HT-29 (cell line): ENCODE results near the gene NAV2. TPM values are rescaled to one million over a fixed set of nuclear protein-coding genes. Genes with fewer than 3 reads are reported as not detected.

ENCODE experiments used
- DNase-seq: peaks from one replicate; pipeline ENCODE4 v3.0.0-alpha.2; 2015; ENCODE audit warnings: low spot score
- total RNA-seq: library from RNA; depleted of rRNA; stranded (reverse); fragments of >200 nt; shearing (Covaris generic); gene quantifications from 2 replicates; pipeline ENCODE4 v1.2.3, GENCODE V29; 2014; rRNA removed

Gene NAV2
- total RNA-seq = 0.05 TPM in 2 replicates

DNA sequence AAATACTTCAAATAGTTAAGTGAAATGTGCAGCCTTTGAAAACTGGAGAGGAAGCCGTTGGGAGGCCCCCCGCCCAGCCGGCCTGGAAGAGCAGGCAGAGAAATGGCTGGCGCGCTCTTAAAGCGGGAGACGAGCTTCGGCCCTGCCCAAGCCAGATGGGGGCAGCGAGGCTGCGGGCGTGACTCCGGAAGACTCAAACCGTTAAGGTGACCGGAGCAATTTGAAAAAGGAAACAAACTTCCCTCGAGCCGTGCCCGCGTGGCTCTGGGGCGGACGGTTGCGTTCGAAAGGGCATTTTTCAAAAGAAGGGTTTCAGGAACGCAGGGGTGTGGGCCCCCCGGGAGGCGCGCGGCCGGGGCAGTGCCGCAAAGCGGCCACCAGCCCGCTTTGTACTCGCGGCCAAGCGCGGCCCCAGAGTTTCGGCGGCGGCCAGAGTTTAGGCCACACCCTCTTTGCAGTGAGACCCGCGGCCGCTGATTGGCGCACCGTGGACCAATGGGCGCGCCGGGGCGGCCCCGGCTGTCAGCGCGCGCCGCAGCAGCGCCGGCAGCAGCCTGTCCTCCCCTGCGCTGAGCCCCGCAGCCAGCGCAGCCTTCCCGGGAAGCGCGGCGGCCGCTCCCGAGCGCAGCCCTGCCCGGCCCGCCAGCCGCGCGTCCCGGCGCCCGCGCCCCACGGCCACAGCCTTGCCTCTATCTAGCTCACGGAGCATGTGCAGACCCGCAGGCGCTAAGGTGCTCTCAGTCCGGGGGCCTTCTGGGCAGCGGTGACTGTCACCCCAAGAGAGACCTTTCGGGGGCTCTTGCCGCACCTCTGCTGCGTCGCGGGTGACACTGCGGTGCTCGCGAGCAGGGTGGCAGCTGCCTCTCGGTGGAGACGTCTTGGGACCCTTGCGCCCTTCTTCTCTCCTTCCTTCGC, at the start of gene NAV2:
NAV2 (plus strand) TSS at position 557 of the 915 bp plus-strand sequence. CDS start 859 bp downstream, outside the sequence.
- peak; percentile 80 for DNase-seq

GRCh38 chr11:19663206-19663605, 49.4 kb upstream of the NAV2 start:
- DNase-seq = no peak

DNA sequence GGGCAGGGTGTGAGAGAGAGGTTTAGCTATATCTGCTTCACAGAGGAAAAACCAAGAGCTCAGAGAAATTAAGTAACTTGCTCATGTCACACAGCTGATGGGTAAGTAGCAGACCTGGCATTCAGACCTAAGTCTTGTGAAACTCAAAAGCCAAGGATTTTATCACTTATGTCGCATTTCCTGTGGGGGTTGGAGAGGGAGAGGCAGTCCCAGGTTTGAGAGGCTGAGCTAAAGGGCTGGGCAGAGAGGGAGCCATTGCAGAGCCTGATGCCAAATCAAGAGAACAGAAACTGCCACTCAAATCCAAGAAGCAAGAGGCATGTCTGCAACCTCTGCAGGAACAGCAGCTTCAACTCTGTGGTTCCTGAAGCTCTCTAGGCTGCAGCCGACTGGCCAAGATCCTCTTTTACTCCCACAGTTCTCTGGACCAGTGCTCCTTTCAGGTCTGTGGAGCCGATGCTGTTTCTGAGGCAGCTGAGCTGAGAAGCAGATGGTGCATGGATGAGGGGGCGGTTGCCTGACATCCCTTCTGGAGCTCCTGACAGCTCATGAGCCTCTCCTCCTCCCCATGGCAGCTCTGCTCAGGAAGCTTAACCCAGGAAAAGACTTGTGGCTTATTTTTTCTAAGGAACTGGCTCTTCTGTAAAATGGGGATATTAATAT, 47.6 kb upstream of the NAV2 start:
- DNase-seq = no peak

GRCh38 chr11:19666951-19667350, 45.7 kb upstream of the NAV2 start:
- DNase-seq = no peak

GRCh38 chr11:19669511-19669910, 43.1 kb upstream of the NAV2 start:
- no peak for DNase-seq

DNA sequence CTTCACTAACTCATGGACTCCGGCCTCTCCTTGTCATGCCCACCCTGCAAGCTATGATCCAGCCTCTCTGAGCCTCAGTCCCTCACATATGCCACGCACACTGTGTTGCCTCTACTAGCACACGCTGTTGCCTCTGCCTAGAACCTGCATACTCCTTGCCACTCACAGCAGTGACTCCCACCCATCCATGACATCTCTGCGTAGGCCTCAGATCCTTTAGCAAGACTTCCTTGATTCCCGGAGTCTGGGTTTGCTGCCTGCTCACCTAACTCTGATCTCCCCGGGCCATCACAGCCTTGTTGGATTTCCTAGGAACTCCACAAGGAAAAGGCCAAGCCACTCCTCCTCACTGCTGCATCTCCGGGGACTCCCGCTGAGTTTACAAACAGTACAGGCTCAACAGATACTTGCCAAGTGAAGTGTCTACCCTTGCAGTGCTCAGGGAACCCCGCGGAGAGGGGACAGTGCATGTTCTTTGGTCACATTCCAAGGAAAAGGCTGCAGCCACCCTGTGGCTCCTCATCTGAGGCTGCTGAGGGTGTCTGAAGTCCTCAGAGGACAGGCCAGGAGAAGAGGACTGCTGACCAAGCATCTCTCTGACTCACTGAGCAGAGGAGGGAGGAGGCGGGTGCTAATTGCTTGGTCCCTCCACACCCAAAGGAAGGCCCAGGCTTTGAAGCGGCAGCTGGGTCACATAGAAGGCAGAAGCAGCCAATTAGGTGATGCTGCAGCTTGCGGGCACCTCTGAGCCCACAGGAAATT, 42.4 kb upstream of the NAV2 start:
- no peak for DNase-seq

- DNase-seq = no peak
Measured at GRCh38 chr11:19672586-19673206, 39.9 kb upstream of the NAV2 start.

- DNase-seq = no peak
Measured at GRCh38 chr11:19673924-19674729, 38.5 kb upstream of the NAV2 start.

DNA sequence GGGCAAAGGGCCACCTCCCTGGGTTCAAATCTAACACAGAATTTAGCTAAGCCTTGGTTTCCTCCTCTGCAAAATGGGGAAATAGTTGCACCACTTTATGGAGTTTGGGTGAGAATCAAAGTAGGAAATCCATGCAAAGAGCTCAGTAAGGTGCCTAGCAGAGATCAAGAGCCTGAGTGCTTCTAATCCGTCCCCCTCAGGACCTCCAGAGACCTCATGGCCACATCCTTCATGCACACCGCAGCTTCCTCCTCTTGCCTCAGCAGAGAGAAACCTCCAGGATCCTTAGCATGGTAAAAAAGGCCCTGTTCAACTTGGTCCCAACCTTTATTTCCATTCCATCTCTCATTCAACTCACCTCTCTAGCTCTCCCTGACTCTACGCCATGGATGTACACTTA, 37.8 kb upstream of the NAV2 start:
- DNase-seq = no peak

- DNase-seq = no peak
Measured at GRCh38 chr11:19675397-19675796, 37.2 kb upstream of the NAV2 start.

DNA sequence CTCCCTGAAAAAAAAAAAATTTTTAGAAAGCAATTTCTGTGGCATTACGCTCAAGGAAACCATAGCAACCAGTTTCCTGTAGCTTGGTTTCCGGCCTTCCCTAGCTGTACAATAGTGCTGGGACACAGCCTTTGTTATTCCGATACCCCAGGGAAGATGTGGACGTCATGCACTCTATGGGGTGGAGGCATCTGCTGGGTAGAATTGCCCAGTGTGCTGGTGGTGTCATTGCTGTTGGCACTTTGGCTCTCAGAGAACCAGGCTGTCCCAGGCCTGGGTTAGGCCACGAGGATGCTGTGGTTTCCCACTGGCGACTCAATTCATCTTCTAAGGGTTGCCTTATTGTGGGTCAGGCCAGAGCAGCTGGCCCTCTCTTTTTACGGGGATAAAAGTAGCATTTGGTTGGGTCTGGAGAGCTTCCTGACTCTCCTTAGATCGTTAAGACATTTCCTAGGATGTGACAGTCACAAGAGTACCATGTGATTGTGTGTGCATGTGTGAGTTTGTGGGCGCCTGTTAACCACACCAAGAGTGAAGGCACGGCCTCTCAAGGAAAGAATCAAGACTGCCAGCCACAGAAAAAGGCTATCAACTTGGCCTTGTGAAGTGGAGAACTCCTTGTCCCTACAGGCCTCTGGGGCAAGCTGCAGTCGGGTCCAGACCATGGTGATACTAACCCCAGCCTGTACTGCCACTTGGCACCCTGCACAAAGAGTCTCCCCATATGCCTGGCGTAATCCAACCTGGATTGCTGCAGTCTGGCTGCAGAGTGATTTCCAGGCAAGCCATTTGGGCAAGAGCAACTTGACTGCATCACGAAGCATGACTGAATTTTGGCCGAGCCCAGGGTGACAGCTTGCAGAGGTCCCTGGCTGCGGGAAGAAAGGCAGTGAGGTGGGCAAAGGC, 35.9 kb upstream of the NAV2 start:
- no peak for DNase-seq

GRCh38 chr11:19677381-19678080, 35.1 kb upstream of the NAV2 start:
- no peak for DNase-seq

DNA sequence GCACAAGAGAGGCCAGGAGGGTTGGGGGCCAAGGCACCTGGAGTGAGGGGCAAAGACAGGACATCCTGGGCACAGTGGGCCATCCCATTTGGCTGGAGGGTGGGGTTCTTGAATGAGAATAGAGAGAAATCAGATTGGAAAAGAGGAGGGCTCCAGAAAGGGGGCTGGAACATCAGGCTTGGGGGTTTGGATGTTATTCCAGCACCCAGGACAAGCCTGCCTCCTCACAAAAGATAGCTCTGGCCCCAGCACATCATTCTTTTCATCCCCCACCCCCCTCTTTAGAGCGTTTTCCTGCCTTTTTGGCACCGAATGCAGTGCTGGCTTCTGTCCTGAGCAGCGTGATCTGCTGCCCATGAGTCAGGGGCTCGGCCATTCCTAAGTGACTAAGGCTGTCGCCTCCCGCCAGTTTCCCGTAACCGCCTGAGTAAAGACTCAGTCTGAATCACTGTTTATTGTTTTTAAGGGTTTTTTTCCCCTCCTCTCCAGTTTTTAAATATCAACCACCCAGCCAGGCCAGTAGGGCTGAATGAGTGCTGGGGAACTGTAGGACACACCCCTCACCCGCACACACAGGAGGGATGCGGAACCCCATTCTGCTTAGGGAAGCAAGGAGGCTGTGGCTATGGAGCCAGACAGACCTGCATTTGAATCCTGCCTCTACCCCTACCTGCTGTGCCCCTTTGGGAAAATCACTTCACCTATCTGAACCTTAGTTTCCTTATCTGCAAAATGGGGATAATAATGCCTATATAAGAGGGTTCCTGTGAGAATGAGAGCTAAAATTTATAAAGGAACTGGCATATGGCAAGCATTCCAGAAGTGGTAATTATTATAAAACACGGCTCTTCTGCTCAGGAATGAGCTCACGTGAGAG, 32.4 kb upstream of the NAV2 start:
- DNase-seq = no peak

DNA sequence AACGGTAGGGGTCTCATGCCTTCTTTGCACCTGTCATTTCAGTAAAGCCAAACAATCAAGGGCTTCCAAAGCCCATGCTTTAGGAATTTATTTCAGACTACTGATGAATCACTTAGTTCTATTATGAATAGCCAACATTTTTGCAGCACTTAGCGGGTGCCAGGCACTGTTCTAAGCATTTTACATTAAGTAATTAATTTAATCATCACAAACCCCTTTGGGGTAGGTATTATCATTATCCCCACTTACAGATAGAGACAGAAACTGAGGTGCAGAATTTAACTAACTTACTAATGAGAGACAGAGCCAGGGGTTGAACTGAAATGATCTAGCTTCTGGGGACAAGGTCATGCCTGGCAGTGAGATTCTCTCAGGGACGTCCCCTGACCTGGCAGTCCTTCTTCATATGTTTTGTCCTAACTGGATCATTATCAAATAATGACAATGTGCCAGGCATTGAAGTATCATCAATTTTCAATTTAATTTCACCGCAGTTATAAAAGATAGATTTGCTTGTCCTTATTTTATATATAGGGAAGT, 31.7 kb upstream of the NAV2 start:
- DNase-seq = no peak

DNA sequence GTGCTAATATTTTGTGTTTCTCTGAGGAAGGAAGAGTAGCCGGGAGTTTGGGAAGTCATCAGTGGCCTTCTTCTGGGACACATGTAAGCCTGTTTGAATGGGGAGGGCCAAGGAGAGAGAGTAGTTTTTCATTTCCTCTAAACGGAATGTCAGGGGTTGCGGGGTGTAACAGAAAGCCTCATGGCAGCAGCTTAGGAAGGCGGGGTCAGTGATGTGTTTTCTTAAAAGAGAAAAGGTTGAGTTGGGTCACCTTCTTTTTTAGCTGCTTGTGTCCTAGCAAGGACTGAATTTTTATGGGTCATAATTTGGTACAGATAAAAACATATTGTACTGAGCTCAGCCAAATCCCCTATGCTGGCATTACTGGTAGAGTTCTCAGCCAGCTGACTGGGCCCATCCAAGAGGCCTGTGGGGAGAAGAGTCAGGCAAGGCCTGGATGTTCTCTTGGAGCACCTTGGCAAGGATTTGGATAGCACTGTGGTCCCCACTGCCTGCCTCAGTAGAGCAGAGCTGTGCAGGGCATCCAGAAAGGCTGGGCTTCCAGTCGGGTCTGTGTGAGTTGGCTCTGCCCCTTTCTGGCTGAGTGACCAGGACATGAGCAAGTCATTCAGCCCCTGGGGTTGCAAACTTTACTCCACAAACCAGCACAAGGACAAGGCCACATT, 29.4 kb upstream of the NAV2 start:
- DNase-seq = no peak

DNA sequence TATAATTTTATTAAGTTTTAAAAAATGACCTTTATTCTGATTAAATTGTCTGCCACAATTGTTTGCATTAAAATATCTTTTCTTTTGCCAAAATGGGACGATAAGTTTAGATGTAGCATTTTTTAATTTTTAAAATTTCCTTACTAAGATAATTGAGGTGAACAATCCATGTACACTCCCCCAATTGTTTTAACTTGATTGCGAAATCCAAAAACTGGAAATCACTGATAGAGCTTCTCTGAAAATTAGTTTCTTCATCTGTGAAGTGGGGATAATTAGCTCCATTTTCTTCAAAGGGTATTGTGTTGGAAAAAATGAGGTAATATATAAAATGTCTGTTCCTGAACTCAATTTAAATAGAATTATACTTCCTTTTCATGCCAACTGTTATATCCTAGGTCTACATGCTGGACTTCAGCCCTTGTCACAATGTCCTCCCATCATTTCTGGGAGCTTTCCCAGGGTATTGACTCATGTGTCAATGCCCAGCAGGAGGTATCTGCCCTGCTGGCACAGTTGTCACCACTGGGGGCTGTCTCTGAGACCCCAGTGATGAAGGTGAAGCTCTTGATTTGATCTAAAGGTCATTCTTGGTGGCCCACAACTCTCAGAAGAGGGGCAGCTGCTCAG, 28.7 kb upstream of the NAV2 start:
- DNase-seq = no peak

GRCh38 chr11:19686234-19686633, 26.4 kb upstream of the NAV2 start:
- no peak for DNase-seq
